Lower lobe of right lung (tissue), 2 donors: Measurements from ENCODE around the gene CTU2. TPM values are rescaled to one million over a fixed set of nuclear protein-coding genes. Genes with fewer than 3 reads are reported as not detected.

Source experiments
- ATAC-seq, 2 donors: fragments of 200-7000 bp; cut with Tn5 transposase; one replicate each; pipeline ENCODE4 v1.9.1; 2020 to 2022; ENCODE audit warnings: mild to moderate bottlenecking in 2 of 2, moderate library complexity in 2 of 2
- DNase-seq: peaks from one replicate; pipeline ENCODE4 v3.0.0-alpha.2; 2020
- H3K27ac ChIP-seq: fragments of 200-600 bp; one replicate; pipeline ENCODE4 v1.8.0; 2022
- H3K27me3 ChIP-seq: fragments of 200-600 bp; one replicate; pipeline ENCODE4 v1.8.0; 2022; ENCODE audit warnings: low read depth
- H3K36me3 ChIP-seq: fragments of 200-600 bp; one replicate; pipeline ENCODE4 v1.8.0; 2022; ENCODE audit warnings: mild to moderate bottlenecking
- H3K4me1 ChIP-seq: fragments of 200-600 bp; one replicate; pipeline ENCODE4 v1.8.0; 2022
- H3K4me3 ChIP-seq: fragments of 200-600 bp; one replicate; pipeline ENCODE4 v1.8.0; 2022; ENCODE audit warnings: mild to moderate bottlenecking
- H3K9me3 ChIP-seq: fragments of 200-600 bp; one replicate; pipeline ENCODE4 v1.8.0; 2022
- intact Hi-C: fragments of 100-400 bp; cut with DNase I; formaldehyde crosslinking; loops from one replicate; pipeline ENCODE4 v1.11.0; 2022
- total RNA-seq: library from RNA; stranded (reverse); fragmentation: NEBNext Ultra II Directional; extraction: Animal tissue kit (Norgen Biotek cat#: 25700); gene quantifications from one replicate; pipeline ENCODE4 v1.2.1, GENCODE V29; 2021
- TF ChIP-seq, protein P1 (sequence below): fragments of 200-600 bp; IDR thresholded peaks from one replicate; pipeline ENCODE4 v1.8.0; 2022; ENCODE audit warnings: antibody characterized with exemption, mild to moderate bottlenecking
- donor health status: DM: no; HTN: yes; CAD: no; lungs with severe emphysema.

CTU2 gene
- total RNA-seq, 1 donor from 2014 or later, result 14.5 TPM

DNA sequence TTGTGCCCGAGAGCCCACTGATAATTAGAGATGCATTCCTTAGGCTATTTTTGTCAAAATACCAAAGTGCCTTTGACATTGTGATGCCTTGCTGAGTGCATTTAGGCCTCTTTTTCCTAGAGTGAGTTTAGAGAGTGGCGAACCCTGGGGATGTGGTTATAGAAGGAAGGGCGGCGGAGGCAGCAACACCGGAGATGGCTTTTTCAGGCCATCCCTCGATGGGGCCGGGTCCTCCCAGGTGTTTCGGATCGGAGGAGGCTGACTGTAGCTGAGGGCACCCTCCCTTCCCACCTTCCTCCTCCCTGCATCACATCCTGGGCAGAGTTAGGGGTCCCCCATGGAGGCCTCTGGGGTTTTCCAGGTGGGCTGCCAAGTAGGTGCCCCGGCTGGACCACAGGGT, 13.4 kb upstream of the CTU2 start:
- Histone ChIP-seq H3K9me3 (no peaks in the 10 kb centered on the region), H3K36me3 (peaks cover 25% of the 10 kb centered on the region), H3K27ac (no peak overlapping the region), H3K4me1 (peaks cover 34% of the 10 kb centered on the region), H3K27me3 (peaks cover 27% of the 10 kb centered on the region), H3K4me3 (no peak overlapping the region)
- intact Hi-C loops, result no loop called here
- TF ChIP-seq, protein P1, sequence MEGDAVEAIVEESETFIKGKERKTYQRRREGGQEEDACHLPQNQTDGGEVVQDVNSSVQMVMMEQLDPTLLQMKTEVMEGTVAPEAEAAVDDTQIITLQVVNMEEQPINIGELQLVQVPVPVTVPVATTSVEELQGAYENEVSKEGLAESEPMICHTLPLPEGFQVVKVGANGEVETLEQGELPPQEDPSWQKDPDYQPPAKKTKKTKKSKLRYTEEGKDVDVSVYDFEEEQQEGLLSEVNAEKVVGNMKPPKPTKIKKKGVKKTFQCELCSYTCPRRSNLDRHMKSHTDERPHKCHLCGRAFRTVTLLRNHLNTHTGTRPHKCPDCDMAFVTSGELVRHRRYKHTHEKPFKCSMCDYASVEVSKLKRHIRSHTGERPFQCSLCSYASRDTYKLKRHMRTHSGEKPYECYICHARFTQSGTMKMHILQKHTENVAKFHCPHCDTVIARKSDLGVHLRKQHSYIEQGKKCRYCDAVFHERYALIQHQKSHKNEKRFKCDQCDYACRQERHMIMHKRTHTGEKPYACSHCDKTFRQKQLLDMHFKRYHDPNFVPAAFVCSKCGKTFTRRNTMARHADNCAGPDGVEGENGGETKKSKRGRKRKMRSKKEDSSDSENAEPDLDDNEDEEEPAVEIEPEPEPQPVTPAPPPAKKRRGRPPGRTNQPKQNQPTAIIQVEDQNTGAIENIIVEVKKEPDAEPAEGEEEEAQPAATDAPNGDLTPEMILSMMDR, result no peak
- ATAC-seq (no peak), DNase-seq (no peak)

DNA sequence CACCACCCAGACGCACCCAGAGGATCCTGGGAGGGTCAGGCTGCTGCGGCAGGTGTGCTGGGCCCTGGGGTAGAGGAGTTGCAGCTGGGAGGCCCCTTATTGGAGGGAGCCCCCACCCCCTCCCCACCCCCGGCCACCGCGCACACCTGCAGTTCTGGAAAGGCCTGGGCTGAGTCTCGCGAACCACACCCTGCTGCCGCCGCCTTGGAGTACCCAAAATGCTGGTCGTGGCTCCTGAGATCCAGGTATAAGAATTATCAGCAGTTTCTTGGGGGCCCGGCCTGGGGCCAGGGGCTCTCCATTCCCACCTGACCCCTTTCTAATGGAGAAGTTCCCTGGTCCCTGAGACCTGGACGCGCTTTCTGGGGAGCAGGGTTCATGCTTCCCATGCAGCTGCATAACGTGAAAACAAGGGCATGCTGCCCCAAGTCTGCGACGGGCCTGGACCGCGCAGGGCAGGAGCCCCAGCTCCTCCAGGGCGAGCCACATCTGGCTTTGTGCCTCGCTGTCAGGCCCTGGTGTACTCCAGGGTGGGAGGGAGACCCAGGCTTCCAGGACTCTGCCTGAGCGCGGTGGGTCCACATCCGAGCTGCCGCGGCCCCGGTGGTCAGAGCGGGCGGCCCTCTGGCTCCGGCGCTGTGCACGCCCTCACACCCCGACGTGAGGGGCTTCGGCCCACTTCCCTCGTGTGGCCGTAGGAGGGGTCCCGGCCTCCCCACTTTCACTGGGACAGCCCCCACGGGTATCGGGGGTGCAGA, 12.7 kb upstream of the CTU2 start:
- DNase-seq (peak; percentile 39), ATAC-seq (no peak)
- peaks cover 32% of the 10 kb centered on the region for H3K36me3 ChIP-seq
- TF ChIP-seq, protein P1, result no peak
- intact Hi-C loops, result no loop called here
- no peak overlapping the region for H3K4me3 ChIP-seq
- H3K4me1 ChIP-seq, result peaks cover 30% of the 10 kb centered on the region
- H3K27me3 ChIP-seq, result peaks cover 21% of the 10 kb centered on the region
- H3K27ac ChIP-seq, result no peak overlapping the region
- H3K9me3 ChIP-seq, result no peaks in the 10 kb centered on the region

DNA sequence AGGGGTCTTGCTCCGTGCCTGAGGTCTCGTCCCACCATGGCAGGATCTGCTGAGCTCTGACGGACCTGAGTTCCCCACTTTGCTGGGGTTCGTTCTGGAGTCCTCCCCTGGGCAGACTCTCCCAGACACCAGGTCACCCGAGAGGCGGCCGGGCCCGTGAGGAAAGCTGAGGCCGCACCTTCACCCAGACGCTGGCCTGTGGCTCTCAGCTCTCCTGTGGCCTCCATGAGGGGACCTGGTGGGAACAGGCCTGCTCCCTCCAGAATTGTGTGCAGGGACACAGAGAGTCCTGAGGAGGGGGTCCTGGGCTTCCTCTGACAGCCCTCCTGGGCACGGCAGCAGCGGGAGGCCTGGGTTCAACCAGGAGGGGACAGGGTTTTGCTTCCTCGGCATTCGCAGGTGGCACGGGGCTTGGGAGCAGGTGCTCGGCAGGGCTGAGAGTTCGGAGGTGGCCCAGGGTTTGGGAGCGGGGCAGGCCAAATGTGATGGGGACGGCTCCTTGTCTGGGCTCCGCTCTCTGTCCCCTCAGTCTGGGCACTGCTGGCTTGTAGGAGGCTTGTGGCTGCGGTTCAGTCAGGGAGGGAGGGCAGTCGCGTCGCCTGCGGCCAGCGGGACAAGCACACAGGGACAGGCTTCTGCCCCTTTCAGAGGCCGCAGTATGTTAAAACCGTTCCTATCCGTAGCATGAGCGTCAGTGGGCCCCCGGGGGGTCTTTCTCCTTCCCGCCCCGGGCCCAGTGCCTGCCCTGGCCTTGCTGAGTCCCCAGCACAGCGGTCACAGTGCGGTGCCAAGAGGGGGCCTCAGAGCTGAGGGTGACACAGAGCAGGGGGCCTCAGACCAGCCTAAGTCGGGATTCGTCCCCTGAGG, 11.8 kb upstream of the CTU2 start:
- DNase-seq, result peak; percentile 33
- intact Hi-C loops, result no loop called here
- no peak for ATAC-seq
- peaks cover 41% of the 10 kb centered on the region for H3K36me3 ChIP-seq
- TF ChIP-seq, protein P1, result no peak
- H3K27me3 ChIP-seq, result peaks cover 18% of the 10 kb centered on the region
- H3K9me3 ChIP-seq, result no peaks in the 10 kb centered on the region
- peaks cover 34% of the 10 kb centered on the region for H3K4me1 ChIP-seq
- H3K4me3 ChIP-seq, result no peak overlapping the region
- H3K27ac ChIP-seq, result no peak overlapping the region

DNA sequence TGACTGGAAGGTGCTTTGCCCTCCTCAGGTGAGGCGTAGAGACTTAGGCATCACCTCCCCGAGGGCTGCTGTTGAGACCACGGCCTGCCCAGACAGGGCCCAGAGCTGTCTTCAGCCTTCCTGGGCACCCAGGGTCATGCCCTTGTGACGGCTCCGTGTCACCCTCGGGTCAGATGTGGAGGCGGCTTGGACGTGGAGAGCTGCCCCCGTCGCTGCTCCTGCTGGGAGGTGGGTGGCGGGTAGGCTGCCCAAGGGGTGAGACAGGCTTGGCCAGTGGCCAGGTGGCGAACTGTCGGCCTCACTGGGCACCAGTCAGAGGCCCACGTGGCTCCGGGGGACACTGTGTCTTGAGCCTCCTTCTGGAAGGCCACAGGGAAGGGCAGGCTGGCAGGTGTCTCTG, 11.1 kb upstream of the CTU2 start:
- Histone ChIP-seq H3K4me1 (peaks cover 41% of the 10 kb centered on the region), H3K27me3 (peaks cover 16% of the 10 kb centered on the region), H3K4me3 (no peak overlapping the region), H3K36me3 (peaks cover 49% of the 10 kb centered on the region), H3K9me3 (no peaks in the 10 kb centered on the region), H3K27ac (no peak overlapping the region)
- no peak for ATAC-seq
- TF ChIP-seq, protein P1, result no peak
- DNase-seq, result no peak
- intact Hi-C loops, result no loop called here

DNA sequence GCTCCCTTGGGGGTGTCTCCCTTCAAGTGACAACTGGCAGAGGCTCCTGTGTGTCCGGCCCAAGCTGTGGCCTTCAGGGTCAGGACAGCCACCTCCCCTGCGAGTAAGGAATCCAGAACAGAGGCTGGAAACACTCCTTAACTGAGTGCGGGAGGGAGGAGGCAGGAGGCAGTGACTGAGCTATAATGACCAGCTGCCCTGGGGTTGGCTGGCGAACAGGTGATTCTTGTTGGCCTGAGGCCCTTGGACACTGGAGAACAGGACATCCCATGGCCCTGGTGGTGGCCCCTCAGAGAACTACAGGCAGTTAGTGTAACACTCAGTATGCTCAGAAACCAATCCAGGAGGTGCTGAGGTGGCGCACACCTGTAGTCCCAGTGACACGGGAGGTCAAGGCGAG, 10.6 kb upstream of the CTU2 start:
- no peak overlapping the region for H3K4me3 ChIP-seq
- H3K27me3 ChIP-seq, result peaks cover 14% of the 10 kb centered on the region
- DNase-seq, result no peak
- H3K27ac ChIP-seq, result no peak overlapping the region
- H3K4me1 ChIP-seq, result peaks cover 46% of the 10 kb centered on the region
- no peak for ATAC-seq
- no peaks in the 10 kb centered on the region for H3K9me3 ChIP-seq
- intact Hi-C loops, result no loop called here
- TF ChIP-seq, protein P1, result no peak
- H3K36me3 ChIP-seq, result peaks cover 52% of the 10 kb centered on the region
